ENCODE results near the gene CACNA2D2. TPM values are rescaled to one million over a fixed set of nuclear protein-coding genes. Genes with fewer than 3 reads are reported as not detected.

CACNA2D2 gene
- total and polyA plus RNA-seq, 2 of the 8 experiments (the other 6 are each of a cell fraction or from before 2014, with no cell fraction given): 14.1 to 25.0 TPM

DNA sequence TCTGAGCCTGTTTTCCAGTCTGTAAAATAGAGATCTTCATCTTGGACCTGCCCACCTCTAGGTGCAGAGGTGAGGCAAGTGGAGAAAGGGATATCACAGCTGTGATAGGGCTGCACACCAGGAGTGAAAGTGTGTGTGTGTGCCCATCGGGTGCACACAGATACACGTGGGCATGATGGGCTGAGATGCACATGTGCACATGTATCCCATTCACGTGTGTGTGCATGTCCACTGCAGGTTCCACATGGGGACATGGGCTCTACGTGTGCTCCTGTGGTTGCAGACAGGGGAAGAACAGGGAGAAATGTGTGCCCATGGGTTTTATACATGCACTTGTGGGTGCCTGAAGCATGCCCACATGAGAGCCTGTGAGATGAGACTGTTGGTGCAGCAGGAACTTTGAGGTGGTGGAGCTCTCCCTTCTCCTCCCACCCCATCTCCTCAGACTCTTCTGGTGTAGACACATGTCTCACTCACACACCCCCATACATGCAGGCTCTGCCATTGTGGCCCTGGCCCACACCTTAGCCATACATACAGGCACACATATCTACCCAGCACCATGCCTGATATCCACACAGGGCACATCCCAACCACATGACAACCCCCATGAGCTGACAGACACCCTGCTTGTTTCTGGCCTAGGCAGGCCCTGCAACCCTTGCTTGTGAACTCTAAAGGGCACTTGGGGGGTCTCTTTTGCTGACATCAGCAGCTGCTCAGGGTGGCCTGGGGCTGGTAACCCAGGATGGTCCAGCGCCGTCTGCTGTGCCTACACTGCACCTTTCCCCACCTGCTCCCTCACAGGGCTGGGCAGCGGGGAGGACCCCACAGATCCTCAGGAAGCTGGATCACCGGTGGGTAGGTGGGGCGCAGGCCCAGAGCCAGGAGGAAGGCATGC, 86.4 kb downstream of the CACNA2D2 start:
- no peak overlapping the region for H3K4ac ChIP-seq (replicated peaks; ENCODE audit: insufficient read length, low read depth, low read length)
- H3K27me3 ChIP-seq (replicated peaks in 1 of 4; ENCODE audit: control insufficient read depth in 3 of 4, extremely low read depth in 1 of 4, insufficient read depth in 3 of 4, low read length in 3 of 4): no peaks in the 10 kb centered on the region
- H3K23ac ChIP-seq (ENCODE audit: insufficient read length): no peak overlapping the region
- no peaks in the 10 kb centered on the region; the same call in 1 of the 2 replicates for H3K79me1 ChIP-seq (ENCODE audit: low read depth, low read length)
- no peak overlapping the region for H2AK5ac ChIP-seq (ENCODE audit: low read depth, low read length)
- H2AFZ ChIP-seq (ENCODE audit: low read length): no peak overlapping the region
- no peak overlapping the region for H2BK120ac ChIP-seq (replicated peaks; ENCODE audit: low read depth, low read length)
- WGBS, 2 experiments (ENCODE audit: extremely low coverage in 1 of 2, insufficient coverage in 1 of 2, insufficient read length in 1 of 2, insufficient replicate concordance in 2 of 2, low coverage in 1 of 2, low lambda C conversion rate in 2 of 2, missing lambda C conversion rate in 1 of 2): 92% methylated on average over 9 of the region's 9 CpGs; no CpG with 5 or more reads in 1 of the 2 experiments
- no peak overlapping the region for H3K18ac ChIP-seq (ENCODE audit: extremely low read depth, low read length)
- H2BK5ac ChIP-seq (ENCODE audit: low read depth, low read length): no peak overlapping the region
- no peaks in the 10 kb centered on the region; a peak in 1 of 8 replicates for H3K36me3 ChIP-seq (ENCODE audit: control insufficient read depth in 2 of 4, insufficient read depth in 4 of 4, low read length in 3 of 4)
- no peak overlapping the region for H3K4me3 ChIP-seq (ENCODE audit: extremely low read depth in 1 of 4, insufficient read depth in 2 of 4, low read depth in 3 of 4, low read length in 4 of 4)
- no peaks in the 10 kb centered on the region for H3K9me3 ChIP-seq (ENCODE audit: insufficient read depth in 2 of 2, low read depth in 1 of 2, low read length in 1 of 2)
- ChIA-PET POLR2A (ENCODE audit: partially characterized antibody) (no interaction called here), CTCF (ENCODE audit: partially characterized antibody) (interaction anchor here (0.7 to 8.0 kb wide), 27 partner anchors 9 to 155 kb away, joined by 3 to 63 read pairs (median 5); partner anchors contain the start of genes CYB561D2 and NPRL2)
- H3K14ac ChIP-seq (ENCODE audit: insufficient read length): no peak overlapping the region
- H3K56ac ChIP-seq (replicated peaks; ENCODE audit: insufficient read length, low read depth, low read length): no peak overlapping the region
- DNase-seq (ENCODE audit: low read depth in 1 of 2, low spot score in 2 of 2): no peak
- no peaks in the 10 kb centered on the region; a peak in 1 of 7 replicates for H3K4me1 ChIP-seq (replicated peaks in 1 of 4; ENCODE audit: control insufficient read depth in 3 of 4, insufficient read depth in 4 of 4, low read length in 3 of 4)
- no peak overlapping the region for H3K4me2 ChIP-seq (ENCODE audit: insufficient read depth in 1 of 2, low read depth in 2 of 2, low read length in 2 of 2)
- H2BK12ac ChIP-seq (ENCODE audit: low read depth, low read length): no peak overlapping the region
- no peak overlapping the region for H3K9ac ChIP-seq (replicated peaks in 1 of 4; ENCODE audit: extremely low read depth in 1 of 4, low read depth in 3 of 4, low read length in 3 of 4)
- TF ChIP-seq TBP (IDR thresholded peaks at IDR 0.05; ENCODE audit: low read depth, low read length) (no peak), NRF1 (IDR thresholded peaks at IDR 0.05; ENCODE audit: low read depth, low read length) (no peak), SP1 (IDR thresholded peaks at IDR 0.05; ENCODE audit: low read depth, low read length) (no peak), BRCA1 (IDR thresholded peaks at IDR 0.05; ENCODE audit: low read depth, low read length) (no peak), RFX5 (IDR thresholded peaks at IDR 0.05; ENCODE audit: borderline replicate concordance, low read depth, low read length) (no peak)
- TF ChIP-seq, protein P1, sequence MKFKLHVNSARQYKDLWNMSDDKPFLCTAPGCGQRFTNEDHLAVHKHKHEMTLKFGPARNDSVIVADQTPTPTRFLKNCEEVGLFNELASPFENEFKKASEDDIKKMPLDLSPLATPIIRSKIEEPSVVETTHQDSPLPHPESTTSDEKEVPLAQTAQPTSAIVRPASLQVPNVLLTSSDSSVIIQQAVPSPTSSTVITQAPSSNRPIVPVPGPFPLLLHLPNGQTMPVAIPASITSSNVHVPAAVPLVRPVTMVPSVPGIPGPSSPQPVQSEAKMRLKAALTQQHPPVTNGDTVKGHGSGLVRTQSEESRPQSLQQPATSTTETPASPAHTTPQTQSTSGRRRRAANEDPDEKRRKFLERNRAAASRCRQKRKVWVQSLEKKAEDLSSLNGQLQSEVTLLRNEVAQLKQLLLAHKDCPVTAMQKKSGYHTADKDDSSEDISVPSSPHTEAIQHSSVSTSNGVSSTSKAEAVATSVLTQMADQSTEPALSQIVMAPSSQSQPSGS (IDR thresholded peaks at IDR 0.05; ENCODE audit: low read length): no peak
- H2BK20ac ChIP-seq (ENCODE audit: low read length): no peak overlapping the region
- H3K27ac ChIP-seq (ENCODE audit: low read depth, low read length): no peak overlapping the region
- H4K8ac ChIP-seq (ENCODE audit: extremely low read depth, insufficient read depth, low read length): no peak overlapping the region; the same call in 1 of the 2 replicates
- peaks cover 2% of the 10 kb centered on the region in 2 experiments for H4K20me1 ChIP-seq (replicated peaks in 1 of 2; ENCODE audit: control insufficient read depth in 1 of 2, insufficient read depth in 2 of 2, low read length in 2 of 2)
- no peak overlapping the region for H2BK15ac ChIP-seq (ENCODE audit: low read length)
- H3K79me2 ChIP-seq (ENCODE audit: control insufficient read depth in 1 of 2, insufficient read depth in 2 of 2, low read length in 2 of 2): no peaks in the 10 kb centered on the region
- no peaks in the 10 kb centered on the region for H3K23me2 ChIP-seq (ENCODE audit: low read depth, low read length)
- no peak for FAIRE-seq
- no peak overlapping the region for H4K5ac ChIP-seq (ENCODE audit: insufficient read length, low read depth, low read length)
- no peak overlapping the region for H4K91ac ChIP-seq (replicated peaks; ENCODE audit: insufficient read length, low read length)

All from H1 (cell line).